ENCODE data around the gene CD300LF.
A peak's percentile ranks its signal among the peaks of the same experiment; 100 is the strongest.

Gene CD300LF

GRCh38 chr17:74731347-74731605 is 18.6 kb upstream of the CD300LF start:
- CTCF ChIA-PET, result interaction anchor here (1.3 to 2.2 kb wide), 2 partner anchors 74 to 76 kb away, joined by 4 to 8 read pairs; no protein-coding TSS in a partner anchor
- Mint-ChIP-seq H3K27ac (no peak overlapping the region), H3K27me3 (peaks cover 12% of the 10 kb centered on the region)

GRCh38 chr17:74730491-74731346 is 18.0 kb upstream of the CD300LF start:
- DNase-seq, result peak; percentile 65
- Mint-ChIP-seq H3K27ac (peak overlapping the region; percentile 53), H3K36me3 (no peaks in the 10 kb centered on the region), H3K9me3 (no peaks in the 10 kb centered on the region), H3K4me3 (no peak overlapping the region), H3K4me1 (peaks cover 32% of the 10 kb centered on the region), H3K27me3 (peaks cover 12% of the 10 kb centered on the region)
- CTCF ChIA-PET, result no interaction called here

More at GRCh38 chr17:74731347-74731605, 18.6 kb upstream of the CD300LF start:
- Mint-ChIP-seq H3K36me3 (no peaks in the 10 kb centered on the region), H3K9me3 (no peaks in the 10 kb centered on the region), H3K4me3 (no peak overlapping the region), H3K4me1 (peaks cover 34% of the 10 kb centered on the region)
- no peak for DNase-seq

- peaks cover 16% of the 10 kb centered on the region for H3K27me3 Mint-ChIP-seq
- no peak overlapping the region for H3K4me3 Mint-ChIP-seq
- no peak for DNase-seq
- CTCF ChIA-PET, result interaction anchor here (1.1 kb wide), 1 partner anchor 72 kb away, joined by 5 read pairs; no protein-coding TSS in a partner anchor
- H3K27ac Mint-ChIP-seq, result no peak overlapping the region
- H3K9me3 Mint-ChIP-seq, result no peaks in the 10 kb centered on the region
- H3K4me1 Mint-ChIP-seq, result peaks cover 30% of the 10 kb centered on the region
- no peaks in the 10 kb centered on the region for H3K36me3 Mint-ChIP-seq
Measured at GRCh38 chr17:74729866-74730265, 17.1 kb upstream of the CD300LF start.

GRCh38 chr17:74729368-74729767 is 16.6 kb upstream of the CD300LF start:
- Mint-ChIP-seq H3K4me3 (no peak overlapping the region), H3K36me3 (no peaks in the 10 kb centered on the region)
- CTCF ChIA-PET, result interaction anchor here (1.1 kb wide), 1 partner anchor 72 kb away, joined by 5 read pairs; no protein-coding TSS in a partner anchor

GRCh38 chr17:74728702-74729075 is 16.0 kb upstream of the CD300LF start:
- CTCF ChIA-PET, result no interaction called here
- no peak overlapping the region for H3K4me3 Mint-ChIP-seq
- no peak overlapping the region for H3K27ac Mint-ChIP-seq
- H3K36me3 Mint-ChIP-seq, result no peaks in the 10 kb centered on the region
- H3K9me3 Mint-ChIP-seq, result no peaks in the 10 kb centered on the region
- peaks cover 25% of the 10 kb centered on the region for H3K4me1 Mint-ChIP-seq
- peaks cover 25% of the 10 kb centered on the region for H3K27me3 Mint-ChIP-seq
- no peak for DNase-seq

More at GRCh38 chr17:74729368-74729767, 16.6 kb upstream of the CD300LF start:
- H3K4me1 Mint-ChIP-seq, result peaks cover 25% of the 10 kb centered on the region
- H3K27ac Mint-ChIP-seq, result peak overlapping the region; percentile 21
- no peak for DNase-seq
- peaks cover 18% of the 10 kb centered on the region for H3K27me3 Mint-ChIP-seq
- H3K9me3 Mint-ChIP-seq, result no peaks in the 10 kb centered on the region

GRCh38 chr17:74728033-74728701 is 15.4 kb upstream of the CD300LF start:
- peaks cover 25% of the 10 kb centered on the region for H3K4me1 Mint-ChIP-seq
- DNase-seq, result no peak
- no peaks in the 10 kb centered on the region for H3K36me3 Mint-ChIP-seq
- no peaks in the 10 kb centered on the region for H3K9me3 Mint-ChIP-seq
- CTCF ChIA-PET, result no interaction called here
- H3K27ac Mint-ChIP-seq, result no peak overlapping the region
- H3K27me3 Mint-ChIP-seq, result peaks cover 28% of the 10 kb centered on the region
- no peak overlapping the region for H3K4me3 Mint-ChIP-seq

- Mint-ChIP-seq H3K4me3 (no peak overlapping the region), H3K4me1 (peaks cover 10% of the 10 kb centered on the region), H3K9me3 (no peaks in the 10 kb centered on the region), H3K27me3 (peaks cover 39% of the 10 kb centered on the region), H3K27ac (no peak overlapping the region), H3K36me3 (no peaks in the 10 kb centered on the region)
- no peak for DNase-seq
- CTCF ChIA-PET, result interaction anchor here (0.6 to 5.1 kb wide), 3 partner anchors 12 to 68 kb away, joined by 3 to 25 read pairs (median 4); partner anchors contain the start of genes CD300LF and RAB37
Measured at GRCh38 chr17:74725111-74725510, 12.4 kb upstream of the CD300LF start.

- Mint-ChIP-seq H3K4me1 (peaks cover 4% of the 10 kb centered on the region), H3K9me3 (no peaks in the 10 kb centered on the region), H3K27ac (no peak overlapping the region), H3K4me3 (no peak overlapping the region), H3K36me3 (no peaks in the 10 kb centered on the region), H3K27me3 (peaks cover 48% of the 10 kb centered on the region)
- no peak for DNase-seq
- CTCF ChIA-PET, result interaction anchor here (5.1 kb wide), 1 partner anchor 13 kb away, joined by 25 read pairs; the partner anchor contains the start of gene RAB37
Measured at GRCh38 chr17:74723891-74724290, 11.2 kb upstream of the CD300LF start.

GRCh38 chr17:74722782-74723181 is 10.1 kb upstream of the CD300LF start:
- peaks cover 57% of the 10 kb centered on the region for H3K27me3 Mint-ChIP-seq
- no peak for DNase-seq
- CTCF ChIA-PET, result interaction anchor here (5.1 kb wide), 1 partner anchor 15 kb away, joined by 25 read pairs; the partner anchor contains the start of gene RAB37
- no peak overlapping the region for H3K27ac Mint-ChIP-seq
- H3K9me3 Mint-ChIP-seq, result no peaks in the 10 kb centered on the region
- no peaks in the 10 kb centered on the region for H3K36me3 Mint-ChIP-seq
- peaks cover 4% of the 10 kb centered on the region for H3K4me1 Mint-ChIP-seq
- no peak overlapping the region for H3K4me3 Mint-ChIP-seq

- no peak for DNase-seq
- Mint-ChIP-seq H3K4me1 (peaks cover 4% of the 10 kb centered on the region), H3K36me3 (no peaks in the 10 kb centered on the region), H3K9me3 (no peaks in the 10 kb centered on the region), H3K27ac (no peak overlapping the region), H3K27me3 (peaks cover 66% of the 10 kb centered on the region), H3K4me3 (no peak overlapping the region)
- CTCF ChIA-PET, result no interaction called here
Measured at GRCh38 chr17:74720506-74720905, 7.8 kb upstream of the CD300LF start.

- peaks cover 80% of the 10 kb centered on the region for H3K27me3 Mint-ChIP-seq
- no peaks in the 10 kb centered on the region for H3K36me3 Mint-ChIP-seq
- H3K4me3 Mint-ChIP-seq, result no peak overlapping the region
- DNase-seq, result no peak
- no peaks in the 10 kb centered on the region for H3K9me3 Mint-ChIP-seq
- H3K4me1 Mint-ChIP-seq, result peaks cover 5% of the 10 kb centered on the region
- CTCF ChIA-PET, result no interaction called here
- H3K27ac Mint-ChIP-seq, result no peak overlapping the region
Measured at GRCh38 chr17:74715144-74715543, 2.4 kb upstream of the CD300LF start.

- no peak for DNase-seq
- peaks cover 78% of the 10 kb centered on the region for H3K27me3 Mint-ChIP-seq
- H3K4me3 Mint-ChIP-seq, result no peak overlapping the region
- H3K27ac Mint-ChIP-seq, result no peak overlapping the region
- no peaks in the 10 kb centered on the region for H3K36me3 Mint-ChIP-seq
- CTCF ChIA-PET, result interaction anchor here (0.5 to 0.7 kb wide), 2 partner anchors 12 to 23 kb away, joined by 3 read pairs; no protein-coding TSS in a partner anchor
- H3K4me1 Mint-ChIP-seq, result peaks cover 5% of the 10 kb centered on the region
- H3K9me3 Mint-ChIP-seq, result no peaks in the 10 kb centered on the region
Measured at GRCh38 chr17:74713171-74713755, 540 bp upstream of the CD300LF start.

GRCh38 chr17:74712301-74712700 is 422 bp downstream of the CD300LF start:
- H3K4me3 Mint-ChIP-seq, result no peak overlapping the region
- no peak overlapping the region for H3K27ac Mint-ChIP-seq
- DNase-seq, result no peak
- H3K9me3 Mint-ChIP-seq, result no peaks in the 10 kb centered on the region
- H3K4me1 Mint-ChIP-seq, result peaks cover 5% of the 10 kb centered on the region
- H3K27me3 Mint-ChIP-seq, result peaks cover 73% of the 10 kb centered on the region
- H3K36me3 Mint-ChIP-seq, result no peaks in the 10 kb centered on the region
- CTCF ChIA-PET, result no interaction called here

- no peaks in the 10 kb centered on the region for H3K36me3 Mint-ChIP-seq
- CTCF ChIA-PET, result no interaction called here
- no peaks in the 10 kb centered on the region for H3K9me3 Mint-ChIP-seq
- H3K4me3 Mint-ChIP-seq, result no peak overlapping the region
- peaks cover 5% of the 10 kb centered on the region for H3K4me1 Mint-ChIP-seq
- peaks cover 81% of the 10 kb centered on the region for H3K27me3 Mint-ChIP-seq
- no peak for DNase-seq
- H3K27ac Mint-ChIP-seq, result no peak overlapping the region
Measured at GRCh38 chr17:74711058-74711824, 1.5 kb downstream of the CD300LF start.
